Measurements from ENCODE around the gene MAGI3.
"Not testable (repeated sequence)": the region's sequence is repeated elsewhere in the genome, so short reads cannot be mapped to it uniquely, and the experiment has no call there.

Gene MAGI3

DNA sequence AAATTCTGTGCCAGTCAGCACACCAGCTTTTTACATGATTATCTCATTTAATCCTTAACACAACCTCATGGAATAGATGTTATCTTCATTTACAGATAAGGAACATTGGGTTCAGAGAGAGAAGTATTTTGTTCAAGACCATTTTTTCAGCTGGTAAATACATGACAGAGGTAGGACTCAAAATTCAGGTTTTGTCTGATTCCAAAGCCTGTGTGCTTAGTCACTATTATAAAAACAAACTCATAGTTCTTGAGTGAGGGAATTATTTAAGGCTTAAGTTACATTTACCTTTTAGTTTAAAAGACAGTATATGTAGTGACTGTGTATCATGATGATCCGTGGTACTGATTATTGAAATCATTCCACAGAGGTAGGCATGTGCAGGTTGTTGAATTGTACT lies 125.2 kb downstream of the MAGI3 start:
- no peak for DNase-seq (ENCODE audit: low read depth in 2 of 2)

DNA sequence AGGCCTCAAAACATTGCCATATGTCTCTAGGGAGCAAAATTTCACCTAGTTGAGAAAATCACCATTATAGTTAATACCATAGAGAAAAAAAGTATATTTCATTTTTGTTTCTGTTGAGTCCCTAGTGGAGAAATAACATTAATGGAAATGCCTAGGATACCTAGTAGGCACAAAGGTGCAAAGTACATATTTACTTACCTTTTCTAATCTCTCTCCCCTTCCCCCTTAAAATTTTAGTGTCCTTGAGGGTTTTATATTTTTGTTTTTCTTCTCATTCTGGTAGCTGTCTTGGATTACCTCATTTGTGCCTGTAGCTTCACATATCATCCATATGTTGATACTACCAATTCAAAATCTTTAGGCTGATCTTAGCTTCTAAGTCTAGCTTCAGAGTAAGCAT lies 127.0 kb downstream of the MAGI3 start:
- no peak for DNase-seq (ENCODE audit: low read depth in 2 of 2)

DNA sequence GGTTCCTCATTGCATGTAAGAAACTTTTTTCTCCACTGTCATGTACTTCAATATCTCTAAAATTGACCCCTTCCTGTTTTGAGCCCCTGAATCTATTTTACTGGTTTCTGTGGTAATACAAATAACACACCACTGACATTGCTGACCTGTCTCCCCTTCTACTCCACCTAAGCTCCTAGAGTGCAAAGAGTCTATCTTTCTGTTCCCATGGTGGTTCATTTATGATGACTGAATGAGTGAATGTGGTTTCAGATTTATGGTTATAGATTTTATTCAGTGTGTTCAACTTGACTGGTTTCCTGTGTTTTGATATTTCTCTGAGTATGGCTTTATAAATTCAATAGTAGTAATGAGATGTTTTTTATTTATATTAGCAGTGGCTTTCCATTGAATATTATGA lies 127.7 kb downstream of the MAGI3 start:
- DNase-seq (ENCODE audit: low read depth in 2 of 2), result no peak

DNA sequence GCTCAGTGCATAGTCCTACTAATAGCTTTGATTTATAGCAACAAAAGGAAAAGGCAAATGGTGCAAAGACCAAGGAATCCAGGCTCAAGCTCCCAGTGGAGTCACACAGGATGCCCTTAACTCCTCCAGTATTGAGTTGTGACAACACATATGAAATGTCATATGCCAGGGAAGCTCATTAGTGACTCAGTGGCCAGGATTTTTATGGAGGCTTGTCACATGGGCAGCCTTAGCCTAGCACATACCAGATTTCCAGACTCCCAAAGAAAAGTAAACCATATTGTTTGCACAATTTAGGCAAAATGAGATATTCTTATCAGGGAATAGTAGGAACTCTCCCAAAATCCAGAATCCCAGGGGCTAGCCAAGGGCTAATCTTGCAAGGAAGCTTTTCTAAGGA lies 129.2 kb downstream of the MAGI3 start:
- no peak for DNase-seq (ENCODE audit: low read depth in 2 of 2)

DNA sequence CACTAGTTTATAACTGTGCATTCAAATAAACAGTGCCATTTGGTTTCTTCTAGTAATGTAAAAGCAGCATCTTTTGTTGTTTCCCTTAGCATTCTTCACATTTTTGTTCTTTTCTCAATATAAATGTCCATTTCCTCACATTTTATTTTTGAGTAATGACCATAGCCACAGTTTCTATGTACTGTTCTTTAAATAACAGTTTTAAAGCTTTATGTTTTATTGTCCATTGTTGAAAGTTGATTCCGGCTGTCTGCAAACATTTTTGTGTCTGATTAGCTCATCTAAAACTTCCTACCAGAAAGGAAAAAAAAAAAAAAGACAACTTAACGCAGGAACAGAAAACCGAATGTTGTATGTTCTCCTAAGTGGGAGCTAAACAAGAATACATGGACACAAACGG lies 139.7 kb downstream of the MAGI3 start:
- no peak for DNase-seq (ENCODE audit: low read depth in 2 of 2)

DNA sequence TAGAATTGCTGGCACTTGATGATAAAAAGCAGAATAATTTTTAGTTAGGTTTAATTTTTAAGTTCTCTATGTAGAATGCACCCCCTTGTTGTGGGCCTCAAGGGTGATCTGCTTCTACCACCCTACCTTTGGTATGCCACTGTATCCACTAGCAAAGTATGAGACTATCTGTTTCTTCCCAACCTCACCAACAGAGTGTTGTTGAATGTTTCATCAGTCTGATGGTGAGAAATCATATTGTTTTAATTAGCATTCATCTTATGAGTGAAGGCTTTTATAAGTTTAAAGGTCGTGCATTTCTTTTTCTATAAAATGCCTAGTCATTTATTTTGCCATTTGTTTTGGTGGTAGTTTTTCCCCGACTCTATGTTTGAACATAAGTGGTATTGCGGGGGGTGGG lies 141.0 kb downstream of the MAGI3 start:
- DNase-seq (ENCODE audit: low read depth in 2 of 2), result no peak

DNA sequence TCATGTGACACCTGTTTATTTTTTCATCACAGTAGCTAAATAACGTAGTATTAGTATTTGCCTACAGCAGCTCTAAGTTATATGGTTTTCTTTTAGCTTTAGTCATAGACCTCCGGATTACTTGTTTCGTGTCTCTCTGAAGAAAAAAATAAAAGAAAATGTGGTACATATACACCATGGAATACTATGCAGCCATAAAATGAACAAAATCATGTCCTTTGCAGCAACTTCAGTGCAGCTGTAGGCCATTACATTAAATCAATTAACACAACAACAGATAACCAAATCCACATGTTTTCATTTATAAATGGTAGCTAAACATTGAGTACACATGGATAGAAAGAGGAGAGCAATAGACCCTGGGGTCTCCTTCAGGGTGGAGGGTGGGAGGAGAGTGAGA lies 142.7 kb downstream of the MAGI3 start:
- no peak for DNase-seq (ENCODE audit: low read depth in 2 of 2)

DNA sequence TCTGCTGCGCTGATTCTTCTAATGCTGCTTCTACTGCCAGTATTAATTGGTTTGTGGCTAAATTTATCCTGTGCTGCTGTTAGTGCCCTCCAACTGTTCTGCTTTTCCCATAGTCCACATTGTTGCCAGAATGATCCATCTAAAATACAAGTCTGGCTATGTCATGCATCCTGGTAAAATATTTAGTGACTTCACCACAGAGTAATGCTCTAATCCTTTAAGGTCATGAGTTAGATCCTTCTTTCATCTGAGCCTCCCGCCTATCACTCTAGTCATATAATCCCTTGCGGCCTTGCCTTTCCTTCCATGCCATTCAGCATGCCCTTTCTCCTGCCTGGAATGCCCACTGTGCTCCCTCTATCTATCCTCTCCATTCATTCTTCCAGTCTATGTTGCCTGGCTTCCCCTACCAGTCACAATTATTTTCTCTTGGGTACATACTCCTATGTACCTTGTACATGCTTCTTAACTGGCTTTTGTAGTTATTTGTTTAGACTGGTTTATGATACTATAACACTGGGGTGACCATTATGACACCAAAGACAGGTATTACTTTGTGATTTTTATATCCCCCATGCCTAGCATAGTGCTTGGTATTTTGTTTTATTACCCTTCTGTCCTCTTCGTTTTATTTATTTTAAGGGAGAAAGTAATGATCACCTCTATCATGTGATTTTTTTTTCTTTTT lies 144.0 kb downstream of the MAGI3 start:
- no peak for DNase-seq (ENCODE audit: low read depth in 2 of 2)

DNA sequence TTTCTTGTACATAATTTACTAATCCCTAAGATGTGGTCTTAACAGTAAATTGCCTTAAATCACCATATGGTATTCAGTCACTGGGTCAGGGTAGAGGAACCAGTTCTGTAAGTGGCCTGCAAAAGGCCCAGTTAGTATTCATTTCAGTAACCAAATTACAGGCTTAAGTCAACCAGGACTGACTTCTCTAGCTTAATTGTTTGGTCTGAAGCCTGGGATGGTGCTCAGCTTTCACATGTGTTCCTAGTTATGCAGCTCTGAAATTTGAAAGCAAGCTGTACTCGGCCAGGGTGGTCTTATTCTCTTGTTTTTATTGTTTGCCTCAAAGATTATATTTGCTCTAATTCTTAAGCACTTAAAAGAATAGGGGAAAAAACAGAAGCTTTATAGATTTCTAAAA lies 144.6 kb downstream of the MAGI3 start:
- DNase-seq (ENCODE audit: low read depth in 2 of 2), result no peak

DNA sequence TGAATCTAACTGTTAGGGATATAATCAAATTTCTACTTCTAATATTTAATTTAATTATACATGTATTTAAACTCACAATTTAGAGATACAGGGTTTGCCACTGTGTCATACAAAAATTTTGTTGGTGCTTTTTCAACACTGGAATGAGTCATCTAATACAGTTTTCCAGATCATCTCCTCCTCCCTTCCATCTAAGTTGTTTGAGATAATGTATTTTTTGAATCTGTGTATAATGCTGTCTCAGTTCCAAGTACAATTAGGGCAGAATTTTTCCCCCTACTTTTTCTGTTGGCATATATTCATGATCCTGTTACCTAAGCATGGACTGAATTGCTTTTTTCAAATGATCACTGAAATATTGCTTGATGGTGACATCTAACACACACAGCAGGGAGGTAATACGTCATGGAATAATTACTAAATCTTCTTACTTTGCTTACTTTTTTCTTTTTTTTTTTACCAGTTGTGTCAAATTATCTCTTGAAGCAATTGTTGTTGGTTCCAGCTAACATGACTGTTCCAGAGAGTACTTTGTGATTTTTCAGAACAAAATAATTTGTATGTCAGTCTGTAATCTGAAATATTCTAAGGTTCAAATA lies 146.0 kb downstream of the MAGI3 start:
- DNase-seq (ENCODE audit: low read depth in 2 of 2), result no peak

DNA sequence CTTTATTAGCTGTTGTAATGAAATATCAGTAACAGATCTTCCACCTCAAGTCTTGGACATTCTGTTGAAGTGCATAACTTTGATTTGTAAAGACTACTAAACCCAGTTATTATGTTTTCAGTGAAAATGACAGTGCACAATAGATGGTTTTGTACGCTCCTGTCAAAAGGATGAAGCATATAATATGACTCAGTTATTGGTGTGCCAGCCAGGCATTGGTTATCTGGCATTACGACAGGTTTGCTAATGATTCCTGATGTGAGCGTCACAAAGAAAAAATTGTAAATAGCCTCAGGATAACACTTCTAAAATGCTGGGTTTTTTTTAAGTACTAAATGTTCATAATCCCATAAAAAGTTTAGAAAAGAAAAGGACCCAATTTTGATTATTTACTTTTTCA lies 147.9 kb downstream of the MAGI3 start:
- DNase-seq (ENCODE audit: low read depth in 2 of 2), result no peak

DNA sequence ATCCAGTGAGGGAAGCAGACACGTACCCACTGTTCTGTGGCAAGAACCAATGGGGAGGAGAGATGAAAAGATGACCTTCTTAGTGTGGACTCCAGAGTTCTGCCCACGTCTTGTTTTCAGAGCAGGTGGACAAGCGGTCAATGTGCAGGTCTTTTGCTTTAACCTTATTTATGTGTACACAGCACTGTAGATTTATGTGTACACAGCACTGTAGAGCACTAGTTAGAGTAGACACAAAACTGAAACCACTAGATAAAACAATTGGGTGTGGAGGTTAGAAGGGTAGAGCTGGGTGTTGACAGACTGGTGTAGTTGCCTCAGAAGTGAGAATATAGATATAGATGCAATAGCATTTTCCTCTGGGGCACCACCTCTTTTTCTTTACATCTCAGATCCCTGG lies 150.0 kb downstream of the MAGI3 start:
- DNase-seq (ENCODE audit: low read depth in 2 of 2), result no peak

DNA sequence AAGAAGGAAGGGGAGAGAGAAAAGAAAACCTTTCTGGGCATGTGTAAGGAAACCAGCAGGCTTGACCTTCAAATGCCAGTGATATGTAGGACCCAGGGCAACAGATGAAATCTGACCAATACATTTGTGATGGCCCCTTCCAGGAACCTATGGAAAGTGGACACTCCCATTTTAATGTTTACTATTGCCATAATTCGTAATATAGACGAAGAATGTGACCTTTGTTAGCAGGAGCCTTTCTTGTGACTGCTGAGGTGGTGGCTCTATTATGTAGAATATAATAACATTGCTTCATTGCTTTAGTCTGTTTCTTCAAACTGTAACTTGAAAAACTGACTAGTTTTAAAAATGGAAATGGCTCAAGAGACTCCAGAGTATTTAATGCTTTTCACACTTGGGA lies 150.8 kb downstream of the MAGI3 start:
- no peak for DNase-seq (ENCODE audit: low read depth in 2 of 2)

DNA sequence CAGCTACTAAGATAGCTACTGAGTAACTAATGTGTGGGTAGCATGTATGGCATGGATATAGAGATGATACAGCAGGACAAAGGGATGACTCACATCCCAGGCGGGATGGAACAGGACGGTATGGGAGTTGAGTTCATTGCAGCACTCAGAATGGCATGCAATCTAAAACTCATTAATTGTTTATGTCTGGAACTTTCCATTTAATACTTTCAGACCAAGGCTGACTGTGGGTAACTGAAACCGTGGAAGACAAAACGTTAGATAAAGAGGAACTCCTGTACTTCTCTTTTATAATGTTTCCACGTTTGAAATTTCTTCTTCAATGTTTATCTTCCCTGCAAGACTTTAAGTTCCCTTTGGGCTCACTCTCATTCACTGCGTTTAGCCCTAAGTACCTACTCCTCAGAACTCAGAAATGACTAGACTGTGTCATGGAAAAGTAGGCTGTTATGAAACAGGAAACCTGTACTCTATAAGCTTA lies 151.9 kb downstream of the MAGI3 start:
- no peak for DNase-seq (ENCODE audit: low read depth in 2 of 2)

DNA sequence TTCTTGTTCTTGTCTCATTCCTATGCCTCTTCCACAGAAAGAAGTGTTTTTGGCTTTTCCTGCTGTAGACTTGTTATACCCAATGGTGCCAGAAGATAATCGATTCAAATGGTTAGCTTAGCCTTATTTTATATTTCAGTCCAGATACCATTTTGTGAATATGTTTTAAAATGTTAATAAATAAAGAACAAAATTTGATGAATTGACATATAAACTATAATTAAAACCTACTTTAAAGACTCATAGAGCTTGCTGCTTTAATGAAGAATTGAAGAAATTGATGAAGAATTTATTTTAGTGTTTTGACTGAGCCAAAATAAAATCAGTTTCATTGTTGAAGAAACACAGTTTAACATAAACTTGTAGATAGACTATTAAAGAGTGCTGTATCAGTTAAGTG lies 152.8 kb downstream of the MAGI3 start:
- DNase-seq (ENCODE audit: low read depth in 2 of 2), result no peak

DNA sequence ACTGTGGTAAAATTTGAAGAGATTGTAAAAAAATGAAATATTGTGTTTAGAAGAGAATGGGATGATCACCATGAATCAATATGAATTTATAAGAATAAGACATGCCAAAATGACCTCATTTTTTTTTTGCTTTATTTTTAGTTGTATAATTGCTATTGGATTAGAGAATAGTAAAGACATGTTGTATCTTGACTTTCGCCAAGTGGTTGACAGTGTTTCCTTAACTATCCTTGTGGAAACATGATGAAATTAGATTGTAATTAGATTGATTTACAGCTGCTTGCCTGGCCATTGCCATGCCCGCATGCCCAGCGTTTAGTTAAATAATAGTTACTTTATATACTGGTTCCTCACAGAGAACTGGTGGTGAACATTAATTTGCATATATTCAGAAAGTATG lies 154.9 kb downstream of the MAGI3 start:
- no peak for DNase-seq (ENCODE audit: low read depth in 2 of 2)

DNA sequence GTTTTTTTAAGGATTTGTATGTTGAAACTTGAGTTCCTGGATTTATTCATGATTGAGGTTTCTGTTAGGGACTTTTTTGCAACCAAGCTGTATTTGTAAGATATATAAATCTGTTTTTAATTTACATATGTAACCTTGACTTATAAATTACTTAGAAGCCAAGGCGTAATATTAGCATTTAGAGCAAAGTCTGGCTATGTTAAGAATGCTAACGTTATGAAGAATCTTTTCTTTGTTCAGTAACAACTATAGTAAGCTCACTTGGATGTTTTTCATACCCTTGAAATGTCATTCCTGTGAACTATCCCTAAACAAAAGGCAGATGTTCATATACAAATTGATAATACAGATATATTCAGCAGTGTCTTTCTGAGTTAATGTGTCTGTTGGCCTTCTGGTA lies 155.3 kb downstream of the MAGI3 start:
- no peak for DNase-seq (ENCODE audit: low read depth in 2 of 2)

DNA sequence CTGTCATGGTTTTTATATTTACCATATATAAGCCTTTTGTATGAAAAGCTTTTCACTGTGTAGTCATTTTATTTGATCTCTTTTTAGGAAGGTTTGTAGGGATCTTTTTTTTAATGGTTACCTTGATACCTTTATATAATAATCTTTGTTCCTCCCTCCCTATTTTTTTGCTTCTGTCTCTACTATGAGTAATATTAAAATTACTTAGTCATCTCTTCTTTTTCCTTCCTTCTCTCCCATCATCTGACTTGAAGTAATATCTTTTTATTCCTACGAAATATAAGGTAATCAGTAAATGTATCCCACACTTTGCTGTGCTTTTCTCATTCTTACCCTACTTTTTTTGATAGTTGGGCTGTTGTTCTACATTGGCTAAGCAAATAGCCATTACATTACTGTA lies 161.4 kb downstream of the MAGI3 start:
- DNase-seq (ENCODE audit: low read depth in 2 of 2), result no peak

DNA sequence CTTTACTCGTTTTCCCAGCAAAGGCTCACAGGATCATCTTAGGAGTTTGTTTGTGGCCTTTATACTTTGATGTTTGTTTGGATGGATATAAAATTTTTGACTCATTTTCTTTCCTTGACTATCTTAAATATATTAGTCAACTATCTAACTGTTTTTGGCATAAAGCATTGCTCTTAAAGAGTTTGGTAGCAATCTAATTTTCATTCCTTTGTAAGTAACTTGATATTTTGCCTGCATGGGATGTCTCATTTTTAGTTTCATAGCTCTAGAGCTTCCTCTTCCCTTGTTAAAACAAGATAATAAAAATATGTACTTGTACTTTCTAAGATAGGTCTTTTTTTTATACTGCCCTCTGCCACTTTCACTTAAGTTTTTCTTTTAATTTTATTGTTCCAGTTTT lies 161.9 kb downstream of the MAGI3 start:
- no peak for DNase-seq (ENCODE audit: low read depth in 2 of 2)

DNA sequence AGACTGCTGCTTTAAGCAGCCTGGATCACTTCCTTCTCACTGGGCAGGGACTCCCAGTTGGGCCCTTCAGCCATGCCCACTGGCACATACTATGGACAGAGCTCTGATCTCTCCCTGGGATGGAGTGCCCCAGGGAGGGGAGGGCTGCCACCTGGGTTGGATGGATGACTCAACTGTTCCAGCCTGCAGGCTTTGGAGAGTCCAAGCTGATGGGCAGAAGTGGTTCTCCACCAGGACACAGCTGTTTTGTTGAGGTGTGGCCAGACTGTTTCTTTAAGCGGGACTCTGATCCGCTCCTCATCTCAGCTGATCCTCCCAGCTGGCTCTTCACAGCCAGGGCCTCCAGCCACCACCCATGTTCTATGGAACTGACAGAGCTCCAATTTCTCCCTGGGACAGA lies 166.9 kb downstream of the MAGI3 start:
- no peak for DNase-seq (ENCODE audit: low read depth in 2 of 2)

DNA sequence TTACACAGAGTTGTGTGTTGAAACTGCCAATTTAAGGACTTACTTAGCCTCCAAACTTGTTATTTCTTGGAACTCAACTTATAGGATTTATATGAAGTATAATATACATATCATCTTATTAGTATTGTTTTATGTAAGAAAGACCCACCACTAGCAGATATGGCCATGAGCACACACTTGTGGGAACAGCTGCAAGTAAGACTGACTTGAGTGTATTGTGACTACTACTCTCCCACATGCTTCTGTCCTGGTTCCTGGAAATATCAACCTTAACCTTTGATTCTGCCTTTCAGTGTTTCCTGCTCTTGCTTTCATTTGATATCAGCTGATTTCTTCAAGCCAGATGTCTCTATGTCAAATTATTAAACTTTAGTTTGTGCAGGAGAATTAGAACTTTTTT lies 175.3 kb downstream of the MAGI3 start:
- no peak for DNase-seq (ENCODE audit: low read depth in 2 of 2)

DNA sequence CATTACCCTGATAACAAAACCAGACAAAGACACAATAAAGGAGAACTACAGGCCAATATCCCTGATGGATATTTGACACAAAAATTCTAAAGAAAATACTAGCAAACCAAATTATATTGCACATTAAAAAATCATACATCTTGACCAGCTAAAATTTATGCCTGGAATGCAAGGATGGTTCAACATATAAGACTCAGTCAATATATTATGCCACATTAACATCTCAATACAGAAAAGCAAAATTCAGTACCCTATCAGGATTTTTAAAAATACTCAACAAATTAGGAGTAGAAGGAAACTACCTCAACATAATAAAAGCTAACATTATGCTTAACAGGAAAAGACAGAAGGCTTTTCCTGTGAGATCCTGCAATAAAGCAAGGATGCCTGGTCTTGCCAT lies 177.1 kb downstream of the MAGI3 start:
- DNase-seq (ENCODE audit: low read depth in 2 of 2), result no peak

DNA sequence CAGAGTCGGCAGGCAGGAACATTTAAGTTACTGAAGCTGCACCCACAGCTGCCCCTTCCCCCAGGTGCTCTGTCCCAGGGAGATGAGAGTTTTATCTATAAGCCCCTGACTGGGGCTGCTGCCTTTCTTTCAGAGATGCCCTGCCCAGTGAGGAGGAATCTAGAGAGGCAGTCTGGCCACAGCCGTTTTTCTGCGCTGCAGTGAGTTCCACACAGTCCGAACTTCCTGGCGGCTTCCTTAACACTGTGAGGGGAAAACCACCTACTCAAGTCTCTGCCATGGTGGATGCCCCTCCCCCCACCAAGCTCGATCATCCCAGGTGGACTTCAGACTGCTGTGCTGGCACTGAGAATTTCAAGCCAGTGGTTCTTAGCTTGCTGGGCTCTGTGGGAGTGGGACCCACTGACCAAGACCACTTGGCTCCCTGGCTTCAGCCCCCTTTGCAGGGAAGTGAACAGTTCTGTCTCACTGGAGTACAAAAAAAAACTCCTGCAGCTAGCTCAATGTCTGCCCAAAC lies 185.5 kb downstream of the MAGI3 start:
- DNase-seq (ENCODE audit: low read depth in 2 of 2), result not testable (repeated sequence)

DNA sequence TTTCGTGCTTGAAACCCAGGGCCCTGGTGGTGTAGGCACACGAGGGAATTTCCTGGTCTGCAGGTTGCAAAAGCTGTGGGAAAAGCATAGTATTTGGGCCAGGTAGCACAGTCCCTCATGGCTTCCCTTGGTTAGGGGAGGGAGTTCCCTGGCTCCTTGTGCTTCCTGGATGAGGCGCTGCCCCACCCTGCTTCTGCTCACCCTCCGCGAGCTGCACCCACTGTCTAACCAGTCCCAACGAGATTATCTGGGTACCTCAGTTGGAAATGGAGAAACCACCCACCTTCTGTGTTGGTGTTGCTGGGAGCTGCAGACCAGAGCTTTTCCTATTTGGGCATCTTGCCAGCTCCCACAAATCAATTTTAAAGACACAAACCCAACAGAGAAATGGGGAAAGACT lies 186.0 kb downstream of the MAGI3 start:
- DNase-seq (ENCODE audit: low read depth in 2 of 2), result no peak
